Pancreas (tissue), 10 donors: ENCODE results near the gene MYO7B. TPM values are rescaled to one million over a fixed set of nuclear protein-coding genes. Genes with fewer than 3 reads are reported as not detected.

Experiments used
- ATAC-seq, 4 donors: fragments of 200-7000 bp; cut with Tn5 transposase; one replicate each; pipeline versions ENCODE4 v1.8.0 to v1.9.1; 2020; ENCODE audit warnings: mild to moderate bottlenecking in 4 of 4, moderate library complexity in 4 of 4
- DNase-seq, 6 donors: peaks; one replicate each; pipeline ENCODE4 v3.0.0-alpha.2; 2020
- FAIRE-seq: peaks from 2 replicates; lab custom pipeline; 2012; peaks lifted over from hg19 to GRCh38; lab: Jason Lieb, UNC
- H3K27ac ChIP-seq, 4 donors: fragments of 200-600 bp; sonication (generic); 1 replicate in 3 of 4; 2 replicates in 1 of 4; pipeline versions ENCODE4 v1.5.0 to v1.8.0; 2020
- H3K27me3 ChIP-seq, 4 donors: fragments of 200-600 bp; one replicate each; pipeline ENCODE4 v1.8.0; 2021
- H3K36me3 ChIP-seq, 3 donors: fragments of 200-600 bp; sonication (generic) in 1 of 3; one replicate each; pipeline versions ENCODE4 v1.5.0 to v1.8.0; 2020 to 2021
- H3K4me1 ChIP-seq, 3 donors: fragments of 200-600 bp; one replicate each; pipeline ENCODE4 v1.8.0; 2021
- H3K4me3 ChIP-seq, 4 donors: fragments of 200-600 bp; sonication (generic) in 2 of 4; one replicate each; pipeline versions ENCODE4 v1.5.0 to v1.8.0; 2020 to 2021
- H3K9me3 ChIP-seq, 4 donors: fragments of 200-600 bp; one replicate each; pipeline ENCODE4 v1.8.0; 2021
- CTCF ChIP-seq, 4 donors: fragments of 200-600 bp; sonication (generic) in 3 of 4; IDR thresholded peaks; one replicate each; pipeline versions ENCODE4 v1.5.0 to v1.8.0; 2021; ENCODE audit warnings: antibody characterized with exemption in 4 of 4
- WGBS, 2 donors: extraction: QIAGEN DNeasy Blood & Tissue Kit; methylation state at CpG; one replicate each; pipeline ENCODE4 v1.1.7; 2013; 5-methylcytosine and 5-hydroxymethylcytosine counted together
- intact Hi-C, 3 donors: fragments of 100-400 bp; cut with DNase I; formaldehyde crosslinking; loops; one replicate each; pipeline versions ENCODE4 v1.11.1 to v1.14.2; 2022
- polyA plus RNA-seq, 2 donors: library from polyadenylated mRNA; stranded (reverse); fragments of 200-250 nt; gene quantifications; one replicate each; pipeline ENCODE4 v1.2.3, GENCODE V29; 2013
- total RNA-seq, 6 donors: library from RNA; stranded (reverse); fragmentation: NEBNext Ultra II Directional in 4 of 6; extraction: Animal tissue kit (Norgen Biotek cat#: 25700) in 4 of 6; gene quantifications; one replicate each; pipeline versions ENCODE4 v1.2.1 to v1.2.4, GENCODE V29; 2021 to 2023
- donor health status: healthy with polysubstance abuse.
- donor health status: DM: no; HTN: no; CAD: no; lungs with moderate emphysema.
- donor health status: DM: no; HTN: no; CAD: no.
- donor health status: control.
- donor health status: control.
- donor health status: Bipolar disorder and iron deficiency.
- donor health status: DM: yes; HTN: yes; CAD: no.
- donor health status: DM: no; HTN: no; CAD: no.
- donor health status: DM: no; HTN: no; CAD: no.
- donor health status: DM: yes; HTN: yes; CAD: no.

The MYO7B gene
- total and polyA plus RNA-seq, 8 donors, result 0.12 to 1.5 (median 0.83) TPM

- no peaks in the 10 kb centered on the region for H3K36me3 ChIP-seq
- H3K4me1 ChIP-seq, result no peaks in the 10 kb centered on the region
- intact Hi-C loops, result no loop called here
- WGBS, 2 donors, result 73 to 87% methylated on average over 2 of the region's 2 CpGs
- no peak for ATAC-seq
- DNase-seq, result no peak
- H3K27ac ChIP-seq, result no peak overlapping the region
- no peaks in the 10 kb centered on the region for H3K9me3 ChIP-seq
- no peak for TF ChIP-seq CTCF (IDR thresholded peaks at IDR 0.05)
- FAIRE-seq, result no peak
- H3K4me3 ChIP-seq, result no peak overlapping the region
- H3K27me3 ChIP-seq, result no peaks in the 10 kb centered on the region
These were observed 17.4 kb downstream of the MYO7B start for GRCh38 chr2:127552846-127553245.

GRCh38 chr2:127558911-127559310 lies 23.4 kb downstream of the MYO7B start:
- ATAC-seq, result no peak
- no peak for FAIRE-seq
- intact Hi-C loops, result no loop called here
- Histone ChIP-seq H3K9me3 (no peaks in the 10 kb centered on the region), H3K27ac (no peak overlapping the region), H3K4me3 (no peak overlapping the region), H3K27me3 (no peaks in the 10 kb centered on the region), H3K4me1 (no peaks in the 10 kb centered on the region), H3K36me3 (no peaks in the 10 kb centered on the region)
- no peak for DNase-seq
- WGBS, 2 donors, result 63 to 67% methylated on average over 8 of the region's 8 CpGs
- TF ChIP-seq CTCF (IDR thresholded peaks at IDR 0.05), result no peak

GRCh38 chr2:127559454-127559853 lies 24.0 kb downstream of the MYO7B start:
- whole genome bisulfite sequencing, 2 donors, result 68 to 84% methylated on average over 5 of the region's 5 CpGs
- H3K9me3 ChIP-seq, result no peaks in the 10 kb centered on the region
- H3K36me3 ChIP-seq, result no peaks in the 10 kb centered on the region
- TF ChIP-seq CTCF (IDR thresholded peaks at IDR 0.05), result no peak
- no peak for ATAC-seq
- no peak for FAIRE-seq
- intact Hi-C loops, result no loop called here
- no peaks in the 10 kb centered on the region for H3K4me1 ChIP-seq
- no peak overlapping the region for H3K4me3 ChIP-seq
- H3K27ac ChIP-seq, result no peak overlapping the region
- DNase-seq, result no peak
- no peaks in the 10 kb centered on the region for H3K27me3 ChIP-seq

GRCh38 chr2:127560201-127560930 lies 24.9 kb downstream of the MYO7B start:
- intact Hi-C loops, result no loop called here
- Histone ChIP-seq H3K4me1 (no peaks in the 10 kb centered on the region), H3K4me3 (no peak overlapping the region), H3K27me3 (no peaks in the 10 kb centered on the region), H3K36me3 (no peaks in the 10 kb centered on the region), H3K9me3 (no peaks in the 10 kb centered on the region), H3K27ac (no peak overlapping the region)
- TF ChIP-seq CTCF (IDR thresholded peaks at IDR 0.05), result no peak
- FAIRE-seq (no peak), DNase-seq (no peak), ATAC-seq (no peak)
- WGBS, 2 donors, result 71 to 77% methylated on average over 13 of the region's 13 CpGs

GRCh38 chr2:127560931-127561280 lies 25.4 kb downstream of the MYO7B start:
- TF ChIP-seq CTCF (IDR thresholded peaks at IDR 0.05), result no peak
- 87 to 95% methylated on average over 5 of the region's 5 CpGs for WGBS, 2 donors
- DNase-seq (no peak), ATAC-seq (no peak), FAIRE-seq (no peak)
- Histone ChIP-seq H3K27ac (no peak overlapping the region), H3K27me3 (no peaks in the 10 kb centered on the region), H3K4me1 (no peaks in the 10 kb centered on the region), H3K36me3 (no peaks in the 10 kb centered on the region), H3K4me3 (no peak overlapping the region), H3K9me3 (no peaks in the 10 kb centered on the region)
- intact Hi-C loops, result no loop called here
